Rectal smooth muscle tissue (tissue), 1 donor: ENCODE results near the gene SHROOM3.
"Not testable (repeated sequence)": the region's sequence is repeated elsewhere in the genome, so short reads cannot be mapped to it uniquely, and the experiment has no call there.

Experiments used
- H3K27ac ChIP-seq: one replicate; pipeline ENCODE4 v1.7.0; 2013; ENCODE audit warnings: low read depth, low read length, inconsistent platforms
- H3K27me3 ChIP-seq: one replicate; pipeline ENCODE4 v1.7.0; 2013; ENCODE audit warnings: low read length; ENCODE audit not compliant: control insufficient read depth, insufficient read depth
- H3K36me3 ChIP-seq: one replicate; pipeline ENCODE4 v1.7.0; 2013; ENCODE audit warnings: low read length; ENCODE audit not compliant: control insufficient read depth, insufficient read depth
- H3K4me1 ChIP-seq: one replicate; pipeline ENCODE4 v1.7.0; 2013; ENCODE audit warnings: low read length; ENCODE audit not compliant: control insufficient read depth, insufficient read depth
- H3K4me3 ChIP-seq: one replicate; pipeline ENCODE4 v1.7.0; 2013; ENCODE audit warnings: low read length
- H3K9ac ChIP-seq: one replicate; pipeline ENCODE4 v1.7.0; 2013; ENCODE audit warnings: low read length

SHROOM3 gene

GRCh38 chr4:76597423-76597979, 162.5 kb downstream of the SHROOM3 start:
- no peak overlapping the region for H3K4me3 ChIP-seq
- H3K9ac ChIP-seq, result no peak overlapping the region
- H3K27ac ChIP-seq, result no peak overlapping the region
- H3K4me1 ChIP-seq, result no peaks in the 10 kb centered on the region
- H3K27me3 ChIP-seq, result no peaks in the 10 kb centered on the region
- no peaks in the 10 kb centered on the region for H3K36me3 ChIP-seq

GRCh38 chr4:76600447-76600846, 165.4 kb downstream of the SHROOM3 start:
- no peak overlapping the region for H3K27ac ChIP-seq
- H3K9ac ChIP-seq, result no peak overlapping the region
- no peaks in the 10 kb centered on the region for H3K4me1 ChIP-seq
- H3K27me3 ChIP-seq, result no peaks in the 10 kb centered on the region
- no peak overlapping the region for H3K4me3 ChIP-seq
- no peaks in the 10 kb centered on the region for H3K36me3 ChIP-seq

- H3K4me1 ChIP-seq, result peaks cover under 1% of the 10 kb centered on the region
Observed at GRCh38 chr4:76601791-76602190, 166.8 kb downstream of the SHROOM3 start.

GRCh38 chr4:76605099-76605563, 170.1 kb downstream of the SHROOM3 start:
- Histone ChIP-seq H3K27ac (no peak overlapping the region), H3K27me3 (no peaks in the 10 kb centered on the region), H3K4me1 (peaks cover 6% of the 10 kb centered on the region), H3K36me3 (no peaks in the 10 kb centered on the region), H3K9ac (no peak overlapping the region), H3K4me3 (no peak overlapping the region)

More at GRCh38 chr4:76601791-76602190, 166.8 kb downstream of the SHROOM3 start:
- no peak overlapping the region for H3K4me3 ChIP-seq
- H3K36me3 ChIP-seq, result no peaks in the 10 kb centered on the region
- H3K9ac ChIP-seq, result no peak overlapping the region
- H3K27me3 ChIP-seq, result no peaks in the 10 kb centered on the region
- no peak overlapping the region for H3K27ac ChIP-seq

- no peaks in the 10 kb centered on the region for H3K36me3 ChIP-seq
- H3K9ac ChIP-seq, result no peak overlapping the region
- H3K27me3 ChIP-seq, result no peaks in the 10 kb centered on the region
- H3K4me1 ChIP-seq, result peaks cover 6% of the 10 kb centered on the region
- no peak overlapping the region for H3K4me3 ChIP-seq
- H3K27ac ChIP-seq, result no peak overlapping the region
Observed at GRCh38 chr4:76606645-76607265, 171.7 kb downstream of the SHROOM3 start.

GRCh38 chr4:76607266-76607799, 172.3 kb downstream of the SHROOM3 start:
- Histone ChIP-seq H3K27me3 (no peaks in the 10 kb centered on the region), H3K36me3 (no peaks in the 10 kb centered on the region), H3K4me1 (peaks cover 6% of the 10 kb centered on the region)

GRCh38 chr4:76607846-76608245, 172.8 kb downstream of the SHROOM3 start:
- no peaks in the 10 kb centered on the region for H3K27me3 ChIP-seq
- H3K27ac ChIP-seq, result no peak overlapping the region
- H3K36me3 ChIP-seq, result no peaks in the 10 kb centered on the region
- no peak overlapping the region for H3K9ac ChIP-seq
- no peak overlapping the region for H3K4me3 ChIP-seq
- peaks cover 6% of the 10 kb centered on the region for H3K4me1 ChIP-seq

More at GRCh38 chr4:76607266-76607799, 172.3 kb downstream of the SHROOM3 start:
- Histone ChIP-seq H3K9ac (no peak overlapping the region), H3K4me3 (no peak overlapping the region), H3K27ac (no peak overlapping the region)

- not testable (repeated sequence) for H3K27ac ChIP-seq, H3K9ac ChIP-seq, H3K4me1 ChIP-seq, H3K27me3 ChIP-seq, H3K4me3 ChIP-seq, H3K36me3 ChIP-seq
Observed at GRCh38 chr4:76608549-76608948, 173.5 kb downstream of the SHROOM3 start.

GRCh38 chr4:76610751-76611547, 175.9 kb downstream of the SHROOM3 start:
- peak overlapping the region; percentile 33 for H3K27ac ChIP-seq

GRCh38 chr4:76611616-76612207, 176.7 kb downstream of the SHROOM3 start:
- H3K4me3 ChIP-seq, result no peak overlapping the region
- no peak overlapping the region for H3K9ac ChIP-seq
- H3K27me3 ChIP-seq, result no peaks in the 10 kb centered on the region
- peak overlapping the region; percentile 33 for H3K27ac ChIP-seq
- H3K4me1 ChIP-seq, result peaks cover 6% of the 10 kb centered on the region
- no peaks in the 10 kb centered on the region for H3K36me3 ChIP-seq

More at GRCh38 chr4:76610751-76611547, 175.9 kb downstream of the SHROOM3 start:
- H3K4me1 ChIP-seq, result peaks cover 6% of the 10 kb centered on the region
- H3K36me3 ChIP-seq, result no peaks in the 10 kb centered on the region
- H3K4me3 ChIP-seq, result no peak overlapping the region
- no peaks in the 10 kb centered on the region for H3K27me3 ChIP-seq
- no peak overlapping the region for H3K9ac ChIP-seq

GRCh38 chr4:76614589-76614988, 179.6 kb downstream of the SHROOM3 start:
- Histone ChIP-seq H3K4me1 (no peaks in the 10 kb centered on the region), H3K9ac (no peak overlapping the region), H3K27ac (no peak overlapping the region), H3K4me3 (no peak overlapping the region), H3K27me3 (no peaks in the 10 kb centered on the region), H3K36me3 (no peaks in the 10 kb centered on the region)

- Histone ChIP-seq H3K9ac (no peak overlapping the region), H3K4me3 (no peak overlapping the region), H3K27ac (no peak overlapping the region), H3K27me3 (no peaks in the 10 kb centered on the region), H3K4me1 (no peaks in the 10 kb centered on the region), H3K36me3 (no peaks in the 10 kb centered on the region)
Observed at GRCh38 chr4:76615999-76616398, 181.0 kb downstream of the SHROOM3 start.
